GM19372 (cell line): ENCODE results near the gene HS1BP3.

ENCODE experiments used
- ATAC-seq: cut with Tn5 transposase; IDR thresholded peaks from one replicate; pipeline ENCODE4 v1.9.1; 2021; ENCODE audit warnings: mild to moderate bottlenecking, low read depth, moderate library complexity; ENCODE audit not compliant: unreplicated experiment

HS1BP3 gene

DNA sequence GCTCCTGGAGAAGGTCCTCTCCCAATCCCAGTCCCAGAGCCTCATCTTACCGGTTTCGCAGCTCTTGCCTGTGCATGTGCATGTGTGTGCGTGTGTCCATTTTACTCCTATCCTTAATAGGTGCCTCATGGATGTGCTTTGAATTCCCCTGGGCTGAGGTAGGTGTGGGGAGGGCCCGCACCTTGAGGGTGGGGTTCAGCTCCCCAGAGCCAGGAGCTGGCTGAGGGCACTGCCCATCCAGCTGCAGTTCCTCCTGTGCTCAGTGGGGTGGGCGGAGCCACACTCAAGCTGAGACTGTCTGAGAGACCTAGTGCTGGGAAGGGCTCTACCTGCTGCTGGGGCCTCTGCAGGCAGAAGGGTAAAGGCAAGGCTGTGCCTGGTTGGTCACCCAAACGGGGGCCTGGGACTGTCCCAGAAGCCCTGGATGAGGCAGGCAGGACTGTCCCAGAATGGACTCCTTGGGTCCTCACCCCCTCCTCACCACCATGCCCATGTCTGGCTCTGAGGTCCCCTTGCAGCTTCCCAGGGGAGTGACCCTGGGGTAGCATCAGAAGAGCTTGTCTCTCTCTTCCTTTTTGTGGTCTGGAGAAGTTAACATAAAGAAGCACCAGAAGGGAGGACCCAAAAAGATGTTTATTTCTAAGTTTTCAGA, 24.9 kb upstream of the HS1BP3 start:
- peak; percentile 64 for ATAC-seq

GRCh38 chr2:20674974-20675679, 24.2 kb upstream of the HS1BP3 start:
- ATAC-seq = no peak

DNA sequence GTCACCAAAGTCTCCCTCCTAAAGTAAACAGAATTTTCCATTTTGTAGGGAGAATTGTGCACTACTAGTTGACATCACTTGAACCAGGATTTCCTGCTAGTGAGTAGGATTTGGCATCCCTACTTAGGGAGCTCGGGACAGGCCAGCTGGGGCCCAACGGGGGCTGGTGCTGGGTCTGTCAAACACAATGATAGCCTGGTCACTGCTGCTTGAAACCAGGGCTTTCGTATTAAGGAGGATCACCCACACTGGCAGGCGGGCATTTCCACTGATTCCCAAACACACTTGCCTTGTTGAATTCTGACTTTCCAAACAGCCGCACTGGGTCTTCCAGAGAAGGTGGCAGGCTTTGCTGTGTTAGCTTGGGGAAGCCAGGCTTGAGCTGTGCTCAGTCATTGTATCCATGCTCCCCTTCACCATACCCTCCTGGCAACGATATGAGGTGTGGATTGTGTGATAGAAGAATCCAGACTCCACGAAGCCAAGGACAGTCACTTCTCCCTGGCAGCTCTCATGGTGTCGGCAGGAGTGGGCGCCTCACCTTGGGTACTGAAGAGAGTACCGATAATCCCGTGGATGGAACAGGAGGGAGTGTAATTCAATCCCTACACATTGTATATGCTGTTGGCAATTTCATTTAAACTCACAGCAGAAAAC, 23.5 kb upstream of the HS1BP3 start:
- no peak for ATAC-seq

DNA sequence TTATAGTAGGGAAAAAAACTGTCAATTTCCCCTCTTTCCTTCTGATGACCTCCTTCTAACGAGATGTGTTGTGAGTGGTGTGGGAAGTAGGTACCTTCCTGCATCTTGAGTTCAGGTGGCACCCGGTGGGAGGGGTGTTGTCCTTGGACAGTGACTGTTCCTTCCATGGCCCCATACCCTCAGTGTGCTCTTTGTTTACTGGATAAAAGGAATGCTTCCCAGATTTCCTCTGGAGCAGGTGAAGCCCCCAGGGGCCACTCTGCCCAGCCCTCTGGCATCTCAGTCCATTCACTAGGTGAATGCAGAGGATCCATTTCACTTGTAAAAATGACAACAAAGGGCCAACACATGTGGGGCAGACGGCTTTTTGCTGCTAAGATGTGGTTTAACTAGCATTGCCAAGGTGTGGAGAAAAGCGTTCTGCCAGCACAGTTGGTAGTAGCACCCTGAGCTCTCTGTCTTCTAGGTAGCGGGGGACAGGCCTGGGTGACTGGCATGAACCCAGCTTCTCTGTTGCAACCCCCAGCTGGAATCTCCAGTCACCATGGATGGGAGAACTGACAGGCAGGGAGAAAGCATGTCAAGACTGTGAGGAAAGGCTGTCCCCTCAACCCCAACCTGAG, 22.9 kb upstream of the HS1BP3 start:
- ATAC-seq = no peak

DNA sequence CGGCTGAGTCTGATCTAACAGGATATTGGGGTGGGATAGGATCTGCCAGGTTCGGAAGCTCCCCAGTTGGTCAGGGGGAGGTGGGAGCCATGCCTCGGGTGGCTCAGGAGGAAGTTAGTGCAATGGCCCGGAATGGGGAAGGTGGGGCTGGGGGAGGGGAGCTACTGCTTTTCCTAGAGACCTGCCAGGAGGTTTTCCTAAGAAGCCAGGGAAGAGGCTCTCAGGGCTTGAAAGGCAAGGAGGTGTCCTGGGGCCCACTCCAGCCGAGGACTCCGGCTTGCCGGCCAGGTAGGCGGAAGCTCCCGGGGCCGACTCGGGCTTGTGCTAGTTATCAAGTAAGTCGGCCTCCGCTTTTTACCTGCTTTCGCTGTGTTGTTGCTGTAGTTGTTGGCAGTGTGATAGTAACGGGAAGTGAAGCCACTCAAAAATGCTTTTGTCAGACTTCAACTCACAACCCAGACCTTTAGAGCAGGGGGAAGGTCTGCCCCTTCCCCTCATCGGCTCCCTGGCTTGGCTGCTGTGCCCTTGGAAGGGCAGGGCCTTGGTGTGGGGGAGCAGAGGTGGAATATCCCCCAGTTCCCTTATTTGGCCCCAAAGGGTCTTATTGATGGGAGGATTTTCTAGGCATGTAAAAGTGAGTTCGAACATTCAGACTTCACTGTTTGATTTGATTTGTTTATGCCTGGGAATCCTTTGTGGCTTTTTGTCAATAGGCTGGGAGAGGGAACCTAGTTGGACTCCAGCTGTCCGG, 21.5 kb upstream of the HS1BP3 start:
- ATAC-seq = no peak

DNA sequence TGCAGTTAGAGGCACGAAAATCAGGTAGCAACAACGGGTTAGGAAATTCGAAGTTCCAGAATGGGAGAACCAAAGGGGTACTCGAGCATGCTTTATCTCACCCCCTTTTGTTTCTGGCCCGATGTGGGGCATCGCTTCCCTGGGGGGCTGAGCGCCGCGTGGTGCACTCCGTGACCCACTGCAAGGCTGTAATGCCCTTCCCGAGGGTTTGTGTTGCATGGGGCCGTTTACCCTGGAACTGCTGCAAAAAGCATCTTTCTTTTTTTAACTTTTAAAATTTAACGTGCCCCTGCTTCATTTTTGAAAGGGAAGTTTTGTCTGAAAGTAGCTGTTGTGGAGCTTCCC, 20.8 kb upstream of the HS1BP3 start:
- ATAC-seq = no peak

DNA sequence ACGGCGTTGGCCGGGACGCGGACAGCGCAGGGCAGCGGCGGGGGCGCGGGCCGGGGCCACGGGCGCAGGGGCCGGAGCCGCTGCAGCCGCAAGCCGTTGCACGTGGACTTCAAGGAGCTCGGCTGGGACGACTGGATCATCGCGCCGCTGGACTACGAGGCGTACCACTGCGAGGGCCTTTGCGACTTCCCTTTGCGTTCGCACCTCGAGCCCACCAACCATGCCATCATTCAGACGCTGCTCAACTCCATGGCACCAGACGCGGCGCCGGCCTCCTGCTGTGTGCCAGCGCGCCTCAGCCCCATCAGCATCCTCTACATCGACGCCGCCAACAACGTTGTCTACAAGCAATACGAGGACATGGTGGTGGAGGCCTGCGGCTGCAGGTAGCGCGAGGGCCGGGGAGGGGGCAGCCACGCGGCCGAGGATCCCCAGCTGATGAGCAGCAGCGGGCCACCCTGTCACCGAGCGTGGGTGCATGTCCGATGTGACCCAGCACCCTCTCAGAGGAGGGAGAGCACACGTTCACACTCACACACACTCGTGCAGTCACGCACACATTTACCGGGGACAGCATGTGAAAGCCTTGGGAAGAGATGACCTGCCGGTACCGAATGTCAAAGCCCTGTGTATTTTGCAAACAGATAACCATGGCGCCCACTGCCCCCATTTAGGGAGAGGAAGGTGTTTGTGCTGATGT, 20.3 kb upstream of the HS1BP3 start:
- no peak for ATAC-seq

GRCh38 chr2:20670315-20671035, 19.6 kb upstream of the HS1BP3 start:
- no peak for ATAC-seq

DNA sequence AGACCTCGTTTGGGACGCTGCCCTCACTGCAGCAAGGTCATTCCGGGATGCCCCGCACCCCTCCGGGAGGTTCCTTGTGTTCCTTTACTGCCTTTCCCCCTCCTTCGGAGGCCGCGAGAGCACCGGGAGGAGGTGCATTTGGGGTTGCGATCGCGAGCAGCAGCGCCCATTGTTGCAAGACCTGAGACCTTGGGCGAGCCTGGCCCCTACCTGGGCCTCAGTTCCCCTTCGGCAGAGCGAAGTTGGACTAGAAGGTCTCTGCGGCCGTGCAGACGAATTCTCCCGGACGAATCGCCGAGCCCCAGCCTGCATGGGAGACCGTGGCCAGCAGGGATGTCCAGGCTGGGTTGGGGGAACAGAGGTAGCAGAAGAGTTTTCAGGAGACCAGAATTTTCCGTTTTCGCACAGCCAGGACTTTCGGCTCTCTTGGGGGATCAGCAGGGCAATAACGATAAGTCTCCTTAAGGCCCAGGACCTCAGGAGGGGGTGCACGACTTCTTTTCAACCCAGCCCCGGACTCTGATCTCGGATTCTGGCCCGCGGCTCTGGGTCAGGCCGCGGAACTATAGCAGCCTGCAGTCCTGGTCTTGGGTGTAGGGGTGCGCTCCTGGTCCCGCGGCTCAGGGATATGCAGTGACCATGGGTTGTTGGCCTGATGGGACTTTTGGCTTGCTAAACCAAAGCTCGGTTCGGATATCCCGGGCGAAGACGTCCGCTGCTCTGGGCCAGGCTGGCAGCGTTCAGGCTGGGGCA, 18.8 kb upstream of the HS1BP3 start:
- no peak for ATAC-seq

DNA sequence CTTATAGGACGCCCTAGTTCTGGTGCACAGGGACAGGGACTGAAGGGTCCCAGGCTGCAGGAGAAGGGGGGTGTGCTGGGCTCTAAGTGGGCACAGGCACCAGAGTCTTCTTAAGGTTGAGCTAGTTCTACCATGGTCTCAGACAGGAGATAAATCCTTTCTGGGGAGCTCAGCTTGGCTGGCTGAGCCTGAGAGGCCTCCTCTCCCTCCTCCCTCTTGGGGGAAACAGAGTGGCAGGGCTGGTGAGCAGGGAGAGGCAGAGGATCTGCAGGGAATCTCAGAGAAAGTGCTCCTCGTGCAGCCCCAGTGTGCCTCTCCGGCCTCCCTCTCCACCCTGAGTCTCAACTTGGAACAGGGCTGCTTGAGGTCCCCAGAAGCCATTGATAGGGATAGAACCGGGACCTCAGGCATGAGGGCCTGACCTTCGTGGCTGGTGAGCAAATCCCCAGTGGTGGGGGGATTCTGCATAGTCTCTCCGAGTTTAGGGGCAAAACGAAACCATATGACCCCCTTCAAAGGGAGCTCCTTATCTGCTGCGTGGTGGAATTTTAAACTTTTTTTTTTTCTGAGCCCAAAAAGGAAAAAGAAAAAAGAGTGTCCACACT, 18.1 kb upstream of the HS1BP3 start:
- no peak for ATAC-seq

GRCh38 chr2:20668451-20668850, 17.6 kb upstream of the HS1BP3 start:
- no peak for ATAC-seq

GRCh38 chr2:20667531-20668401, 16.9 kb upstream of the HS1BP3 start:
- ATAC-seq = no peak

- ATAC-seq = no peak
These were observed 16.2 kb upstream of the HS1BP3 start for GRCh38 chr2:20667151-20667530.

DNA sequence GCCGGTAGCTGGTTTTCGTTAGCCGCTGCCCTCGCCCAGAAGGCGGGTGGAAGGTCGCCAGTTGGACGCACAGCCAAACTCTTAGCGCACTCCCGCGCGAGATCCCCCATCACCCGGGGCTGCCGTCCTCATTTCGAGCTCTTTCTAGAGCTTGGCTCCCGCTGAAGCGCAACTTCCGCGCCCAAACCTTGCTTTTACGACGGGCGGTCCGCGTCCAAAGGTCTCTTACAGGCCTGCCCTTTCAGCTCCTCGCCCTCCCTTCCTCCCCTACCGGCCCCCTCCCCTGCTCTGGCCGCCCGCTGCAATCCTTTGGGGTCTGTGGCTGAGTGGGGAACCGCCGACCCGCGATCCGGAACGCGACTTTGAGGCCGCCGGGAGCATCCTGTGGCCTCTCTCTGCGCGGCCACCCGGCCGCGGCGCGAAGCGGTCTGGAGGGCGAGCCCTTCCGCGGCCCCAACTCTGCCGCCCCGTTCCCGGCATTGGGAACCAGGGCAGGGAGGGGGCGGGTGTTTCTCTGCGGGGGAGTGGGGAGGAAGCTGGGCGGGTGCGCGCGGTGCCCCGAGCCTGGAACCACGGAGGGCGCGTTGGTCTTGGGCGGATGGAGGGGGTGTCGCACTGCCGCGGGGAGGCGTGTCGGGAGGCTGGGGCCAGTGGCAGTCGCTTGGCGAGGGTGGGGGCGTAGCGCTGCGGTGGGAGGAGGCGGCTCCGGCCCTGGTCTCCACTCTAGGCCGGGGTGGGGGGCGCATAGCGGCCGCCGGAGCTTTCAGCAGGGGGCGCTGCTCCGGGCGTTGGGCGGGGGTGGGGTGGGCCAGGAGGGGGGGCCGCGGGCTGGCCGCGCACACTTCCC, 15.6 kb upstream of the HS1BP3 start, which contains the start of gene GDF7:
TSS of gene GDF7 (plus strand) at position 841 of the 847 bp plus-strand sequence. CDS start 96 bp downstream, outside the sequence.
- ATAC-seq = no peak

DNA sequence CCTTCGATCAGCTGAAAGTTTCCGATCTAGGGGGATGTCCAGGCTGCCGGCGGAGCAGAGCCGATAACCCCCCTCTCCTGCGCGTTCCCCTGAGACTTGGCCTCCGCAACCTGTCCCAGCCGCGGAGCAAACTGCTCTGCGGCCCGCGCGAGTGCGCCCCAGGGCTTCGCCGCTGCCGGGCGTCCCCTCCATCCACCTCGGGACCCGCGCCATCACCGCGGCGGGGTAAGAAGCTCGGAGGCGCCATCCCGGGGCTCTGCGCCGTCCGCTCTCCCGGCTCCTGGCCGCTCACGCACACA, 15.1 kb upstream of the HS1BP3 start:
- ATAC-seq = no peak

DNA sequence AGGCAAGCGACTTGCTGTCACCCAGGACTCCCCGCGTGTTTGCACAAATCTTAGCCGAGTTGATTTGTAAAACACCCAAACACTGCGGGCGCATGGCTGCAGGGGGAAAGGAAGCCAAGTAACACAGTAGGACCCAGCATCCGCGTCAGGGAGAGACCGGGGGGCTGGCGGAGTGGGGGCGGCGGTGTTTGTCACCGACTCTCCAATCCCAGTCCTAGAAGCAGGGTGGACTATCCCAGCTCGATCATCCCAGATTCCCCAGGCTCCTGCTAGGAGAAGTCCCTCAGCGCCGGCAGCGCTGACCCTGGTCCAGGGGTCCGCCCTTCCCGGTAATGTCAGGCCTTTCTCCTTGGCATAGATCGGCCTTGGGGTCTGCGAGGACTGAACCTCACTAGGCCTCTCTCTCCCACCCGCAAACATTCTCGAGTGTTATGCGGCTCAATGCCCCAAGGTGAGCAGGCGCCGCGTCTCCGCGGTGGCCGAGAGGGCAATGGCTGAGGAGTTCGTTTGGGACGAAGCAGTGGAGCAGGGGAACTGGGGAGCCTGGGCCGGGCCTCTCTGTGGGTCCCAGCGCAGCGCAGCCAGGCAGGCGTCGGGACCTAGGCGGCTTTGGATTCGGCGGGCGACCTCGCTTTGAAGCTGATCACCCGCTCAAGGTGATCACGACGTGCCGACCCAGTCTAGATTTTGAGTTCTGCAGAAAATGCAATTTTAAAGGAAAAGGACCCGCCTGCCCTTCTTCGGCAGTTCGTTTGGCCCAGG, 14.5 kb upstream of the HS1BP3 start:
- ATAC-seq = no peak
